HCT116 (cell line): Measurements from ENCODE around the gene TTC5. TPM values are rescaled to one million over a fixed set of nuclear protein-coding genes. Genes with fewer than 3 reads are reported as not detected.

Source experiments
- ATAC-seq: fragments of 200-7000 bp; cut with Tn5 transposase; 2 replicates; pipeline ENCODE4 v1.9.1; 2020; ENCODE audit warnings: mild to moderate bottlenecking, moderate library complexity
- Bru-seq: library from RNA; stranded (reverse); fragments of 400-500 nt; gene quantifications from one replicate; lab custom pipeline; 2021; lab: Mats Ljungman, UMichigan
- BruChase-seq, 2 experiments: library from RNA; stranded (reverse); fragments of 400-500 nt; gene quantifications; one replicate each; lab custom pipeline; 2021; lab: Mats Ljungman, UMichigan
- BruUV-seq: library from RNA; stranded (reverse); fragments of 400-500 nt; replicated peaks from 2 replicates; lab custom pipeline; 2021; lab: Mats Ljungman, UMichigan
- CTCF ChIA-PET: fragments of 300-600 bp; sonication (Branson Sonifier 250); formaldehyde crosslinking; loops from one replicate; lab custom pipeline; 2021; ENCODE audit warnings: antibody characterized with exemption; lab: Charles Lee
- POLR2A ChIA-PET: fragments of 300-600, 350-600 bp; sonication (Branson Sonifier 250); formaldehyde crosslinking; loops from one replicate; lab custom pipeline; 2021; ENCODE audit warnings: antibody characterized with exemption; lab: Charles Lee
- RAD21 ChIA-PET, 2 experiments: fragments of 300-600 bp; sonication (Branson Sonifier 250); formaldehyde crosslinking; loops; one replicate each; lab custom pipeline; 2023; ENCODE audit warnings: low total read pairs in 2 of 2; ENCODE audit not compliant: uncharacterized antibody in 2 of 2, unreplicated experiment in 2 of 2, low non-redundant PET in 1 of 2; lab: Charles Lee
- DNase-seq: peaks from one replicate; pipeline ENCODE4 v3.0.0-alpha.2; 2010; ENCODE audit warnings: low read depth, low spot score
- H2AFZ ChIP-seq: fragments of 200-600 bp; shearing (Covaris generic), sonication (generic); 2 replicates; pipeline ENCODE4 v1.6.1; 2017; ENCODE audit warnings: low read depth, mixed run types, mixed read lengths, antibody characterized with exemption, low read length; ENCODE audit not compliant: poor library complexity, severe bottlenecking
- H3K27ac ChIP-seq: 2 replicates; pipeline ENCODE4 v1.5.1; 2012; ENCODE audit warnings: low read depth, low read length
- H3K27me3 ChIP-seq: fragments of 200-600 bp; sonication (generic); 2 replicates; pipeline ENCODE4 v1.6.1; 2016; ENCODE audit warnings: mixed run types, low read length, mixed read lengths; ENCODE audit not compliant: insufficient read depth
- H3K36me3 ChIP-seq, 2 experiments: fragments of 200-500 bp in 1 of 2; fragments of 200-600 bp in 1 of 2; sonication (Bioruptor generic) in 1 of 2; sonication (generic) in 1 of 2; 2 replicates each; pipeline versions ENCODE4 v1.5.1 to v1.6.1; 2014 to 2016; ENCODE audit warnings: low read length in 2 of 2, inconsistent platforms in 1 of 2, mixed read lengths in 1 of 2, mixed run types in 1 of 2; ENCODE audit not compliant: insufficient read depth in 2 of 2, control insufficient read depth in 1 of 2
- H3K4me1 ChIP-seq, 2 experiments: fragments of 200-600 bp in 1 of 2; sonication (generic) in 1 of 2; 2 replicates each; pipeline versions ENCODE4 v1.5.1 to v1.6.1; 2012 to 2017; ENCODE audit warnings: low read length in 2 of 2, inconsistent platforms in 1 of 2, mild to moderate bottlenecking in 1 of 2, mixed read lengths in 1 of 2, mixed run types in 1 of 2, moderate library complexity in 1 of 2; ENCODE audit not compliant: insufficient read depth in 2 of 2, control insufficient read depth in 1 of 2
- H3K4me2 ChIP-seq: fragments of 200-600 bp; sonication (generic); 2 replicates; pipeline ENCODE4 v1.6.1; 2017; ENCODE audit warnings: mixed run types, low read length, mixed read lengths
- H3K4me3 ChIP-seq, 2 experiments: fragments of 200-600 bp in 1 of 2; sonication (generic) in 1 of 2; replicated peaks in 1 of 2; 2 replicates each; pipeline ENCODE4 v1.5.1; 2011 to 2016; ENCODE audit warnings: low read length in 2 of 2, control low read depth in 1 of 2, low read depth in 1 of 2, mild to moderate bottlenecking in 1 of 2, mixed read lengths in 1 of 2, mixed run types in 1 of 2
- H3K79me2 ChIP-seq: fragments of 200-600 bp; sonication (generic); 2 replicates; pipeline ENCODE4 v1.6.1; 2017; ENCODE audit warnings: mild to moderate bottlenecking, mixed run types, low read length, moderate library complexity, mixed read lengths; ENCODE audit not compliant: insufficient read depth
- H3K9ac ChIP-seq: fragments of 200-600 bp; sonication (generic); 2 replicates; pipeline ENCODE4 v1.6.1; 2016; ENCODE audit warnings: low read length, mixed read lengths
- H3K9me2 ChIP-seq: fragments of 200-600 bp; sonication (generic), shearing (Covaris generic); 2 replicates; pipeline ENCODE4 v1.6.1; 2017; ENCODE audit warnings: mixed run types, mild to moderate bottlenecking, moderate library complexity; ENCODE audit not compliant: insufficient read depth
- H3K9me3 ChIP-seq, 2 experiments: fragments of 200-500 bp in 1 of 2; fragments of 200-600 bp in 1 of 2; sonication (Bioruptor generic) in 1 of 2; sonication (generic) in 1 of 2; 2 replicates each; pipeline ENCODE4 v1.6.1; 2014 to 2017; ENCODE audit warnings: low read length in 2 of 2, mixed read lengths in 2 of 2, inconsistent platforms in 1 of 2, low read depth in 1 of 2, mild to moderate bottlenecking in 1 of 2, mixed run types in 1 of 2, moderate library complexity in 1 of 2; ENCODE audit not compliant: control insufficient read depth in 1 of 2, insufficient read depth in 1 of 2
- H4K20me1 ChIP-seq: fragments of 200-600 bp; sonication (generic), shearing (Covaris generic); 2 replicates; pipeline ENCODE4 v1.6.1; 2017; ENCODE audit warnings: mixed run types, mild to moderate bottlenecking, moderate library complexity; ENCODE audit not compliant: insufficient read depth
- CBX3 ChIP-seq: IDR thresholded peaks from 2 replicates; pipeline ENCODE4 v1.6.1; 2012; ENCODE audit warnings: low read depth
- ELF1 ChIP-seq: IDR thresholded peaks from 2 replicates; pipeline ENCODE4 v1.6.1; 2012; ENCODE audit warnings: low read depth, borderline replicate concordance
- EZH2phosphoT487 ChIP-seq: fragments of 200-600 bp; IDR thresholded peaks from 2 replicates; pipeline ENCODE4 v1.6.1; 2018; ENCODE audit warnings: antibody characterized with exemption, borderline replicate concordance
- FOSL1 ChIP-seq: IDR thresholded peaks from 2 replicates; pipeline ENCODE4 v1.6.1; 2012; ENCODE audit warnings: low read depth
- JUND ChIP-seq: IDR thresholded peaks from 2 replicates; pipeline ENCODE4 v1.6.1; 2012
- POLR2A ChIP-seq: IDR thresholded peaks from 2 replicates; pipeline ENCODE4 v1.7.0; 2011; ENCODE audit warnings: borderline replicate concordance; ENCODE audit not compliant: insufficient read depth, insufficient read length; ENCODE audit errors: extremely low read depth
- POLR2AphosphoS5 ChIP-seq: IDR thresholded peaks from 2 replicates; pipeline ENCODE4 v1.6.1; 2011; ENCODE audit warnings: mild to moderate bottlenecking, low read depth, low read length, moderate library complexity
- RAD21 ChIP-seq: IDR thresholded peaks from 2 replicates; pipeline ENCODE4 v1.6.1; 2012; ENCODE audit warnings: low read depth, mild to moderate bottlenecking
- SIN3A ChIP-seq: IDR thresholded peaks from 2 replicates; pipeline ENCODE4 v1.6.1; 2012; ENCODE audit warnings: low read depth
- SRF ChIP-seq: IDR thresholded peaks from 2 replicates; pipeline ENCODE4 v1.6.1; 2012; ENCODE audit warnings: low read depth
- TCF7L2 ChIP-seq: IDR thresholded peaks from 2 replicates; pipeline ENCODE4 v1.7.0; 2011; ENCODE audit warnings: borderline replicate concordance, inconsistent platforms; ENCODE audit not compliant: insufficient read depth, insufficient read length; ENCODE audit errors: extremely low read depth
- YY1 ChIP-seq: IDR thresholded peaks from 2 replicates; pipeline ENCODE4 v1.6.1; 2011; ENCODE audit warnings: low read length, low read depth, moderate library complexity, mild to moderate bottlenecking; ENCODE audit not compliant: insufficient replicate concordance; ENCODE audit errors: extremely low read depth
- intact Hi-C: fragments of 100-400 bp; cut with micrococcal nuclease; formaldehyde crosslinking; loops from 2 replicates; pipeline ENCODE4 v1.10.0; 2022
- long read RNA-seq: library from polyadenylated mRNA; unstranded; transcript quantifications from one replicate; pipeline ENCODE4 v2.0.0, GENCODE V29; 2021; ENCODE audit not compliant: unreplicated experiment
- polyA plus RNA-seq: library from polyadenylated mRNA; unstranded; fragments of >200 nt; gene quantifications from 2 replicates; pipeline ENCODE4 v1.2.1, GENCODE V29; 2012; ENCODE audit warnings: missing spikeins
- total RNA-seq: library from RNA; stranded (reverse); gene quantifications from one replicate; pipeline ENCODE4 v1.2.1, GENCODE V29; 2021; ENCODE audit not compliant: unreplicated experiment
- TF ChIP-seq, protein P1 (sequence below): IDR thresholded peaks from 2 replicates; pipeline ENCODE4 v1.6.1; 2012
- TF ChIP-seq, protein P2 (sequence below): IDR thresholded peaks from 2 replicates; pipeline ENCODE4 v1.6.1; 2011; ENCODE audit warnings: mild to moderate bottlenecking, low read length, moderate library complexity; ENCODE audit not compliant: insufficient replicate concordance; ENCODE audit errors: extremely low read depth
- TF ChIP-seq, protein P3 (sequence below), 3 experiments: fragments of 200-600 bp in 1 of 3; sonication (generic) in 1 of 3; IDR thresholded peaks in 2 of 3; conservative IDR thresholded peaks in 1 of 3; 2 replicates each; pipeline ENCODE4 v1.5.1; 2012 to 2017; ENCODE audit warnings: low read depth in 2 of 3, low read length in 2 of 3, antibody characterized with exemption in 1 of 3, borderline replicate concordance in 1 of 3, control low read depth in 1 of 3, mild to moderate bottlenecking in 1 of 3, mixed read lengths in 1 of 3, mixed run types in 1 of 3, moderate library complexity in 1 of 3; ENCODE audit not compliant: insufficient read depth in 1 of 3
- TF ChIP-seq, protein P4 (sequence below): IDR thresholded peaks from 2 replicates; pipeline ENCODE4 v1.6.1; 2012

Gene TTC5, protein sequence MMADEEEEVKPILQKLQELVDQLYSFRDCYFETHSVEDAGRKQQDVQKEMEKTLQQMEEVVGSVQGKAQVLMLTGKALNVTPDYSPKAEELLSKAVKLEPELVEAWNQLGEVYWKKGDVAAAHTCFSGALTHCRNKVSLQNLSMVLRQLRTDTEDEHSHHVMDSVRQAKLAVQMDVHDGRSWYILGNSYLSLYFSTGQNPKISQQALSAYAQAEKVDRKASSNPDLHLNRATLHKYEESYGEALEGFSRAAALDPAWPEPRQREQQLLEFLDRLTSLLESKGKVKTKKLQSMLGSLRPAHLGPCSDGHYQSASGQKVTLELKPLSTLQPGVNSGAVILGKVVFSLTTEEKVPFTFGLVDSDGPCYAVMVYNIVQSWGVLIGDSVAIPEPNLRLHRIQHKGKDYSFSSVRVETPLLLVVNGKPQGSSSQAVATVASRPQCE
- 23.3 TPM for total RNA-seq
- polyA plus RNA-seq = 13.4 and 15.4 TPM in 2 replicates
- percentile 66 among the genes with signal in this experiment for Bru-seq, nascent RNA
- BruChase-seq, experiment 1, labeled RNA remaining after a 6-hour chase = percentile 81 among the genes with signal in this experiment
- percentile 75 among the genes with signal in this experiment for BruChase-seq, experiment 2, labeled RNA remaining after a 2-hour chase
- long read RNA-seq, full-length matches to known transcripts = 43 of 48 reads
- long read RNA-seq, partial matches to known transcripts = 1 of 48 reads
- long read RNA-seq, other reads (novel, unspliced or antisense) = 4 of 48 reads

DNA sequence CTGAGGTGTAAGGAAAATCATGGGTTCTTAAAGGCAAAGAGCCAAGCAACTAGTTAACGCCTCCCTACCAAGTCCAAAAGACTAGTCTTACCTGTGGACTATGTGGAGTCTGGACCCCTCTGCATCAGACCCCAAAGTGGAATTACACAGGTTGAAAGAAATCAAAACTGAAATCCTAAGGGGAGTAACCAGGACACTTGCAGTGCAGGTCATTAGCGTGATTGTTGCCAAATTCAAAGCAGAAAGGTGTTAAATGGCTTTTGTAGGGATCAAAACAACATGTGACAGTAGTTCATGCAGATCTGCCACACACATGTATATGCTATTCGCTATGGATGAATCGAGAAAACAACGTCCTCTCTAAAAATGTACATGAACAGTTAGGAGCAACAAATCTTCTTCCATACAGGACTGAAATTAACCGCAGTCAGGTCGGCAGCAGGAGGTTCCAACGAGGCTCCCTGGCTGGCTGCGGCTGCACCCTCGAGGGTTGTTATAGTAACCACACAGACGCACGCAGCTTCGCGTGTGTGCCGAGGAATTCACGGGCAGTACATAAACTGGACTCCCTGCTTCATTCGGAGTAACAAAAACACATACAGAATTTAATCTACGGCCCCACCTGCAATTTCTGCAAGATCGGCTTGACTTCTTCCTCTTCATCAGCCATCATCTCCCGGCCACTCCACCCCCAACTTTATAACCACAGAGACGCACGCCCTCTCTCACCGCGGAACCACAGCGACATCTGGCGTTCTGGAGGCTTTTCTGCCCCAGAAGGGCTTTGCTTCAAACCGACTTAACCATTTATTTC is at the start of gene TTC5:
TTC5 (minus strand) TSS at position 687 of the 814 bp plus-strand sequence; CDS start at position 673, 14 bp downstream.
- peak; percentile 93 for ATAC-seq
- H3K36me3 ChIP-seq = peaks cover 2 to 4% of the 10 kb centered on the region in 2 experiments; a peak in 3 of 4 replicates
- DNase-seq = peak; percentile 87
- H4K20me1 ChIP-seq = no peaks in the 10 kb centered on the region
- CTCF ChIA-PET = interaction anchor here (1.0 kb wide), 2 partner anchors 12 to 13 kb away, joined by 3 to 4 read pairs; no protein-coding TSS in a partner anchor
- peak within 1 kb of the TSS; percentile 89 for H3K4me2 ChIP-seq
- H3K27ac ChIP-seq = no peak within 1 kb of the TSS; the same call in 1 of the 2 replicates
- peak within 1 kb of the TSS; percentile 62 for H2AFZ ChIP-seq
- intact Hi-C loops = no loop called here
- RAD21 ChIA-PET = no interaction called here
- peak within 1 kb of the TSS; percentile 63 for H3K9ac ChIP-seq
- no peaks in the 10 kb centered on the region for H3K9me2 ChIP-seq
- BruUV-seq = TSS peak; percentile 77
- no peaks in the 10 kb centered on the region for H3K9me3 ChIP-seq
- H3K4me3 ChIP-seq = peak within 1 kb of the TSS; percentile 76 to 82
- H3K4me1 ChIP-seq = peaks cover 0 to 10% of the 10 kb centered on the region in 2 experiments; a peak in 3 of 4 replicates
- POLR2A ChIA-PET = interaction anchor here (1.1 kb wide), 1 partner anchor 38 kb away, joined by 4 read pairs; the partner anchor contains the start of gene PARP2
- H3K79me2 ChIP-seq = peaks cover 23% of the 10 kb centered on the region
- H3K27me3 ChIP-seq = no peaks in the 10 kb centered on the region
- no peak for TF ChIP-seq JUND
- TF ChIP-seq TCF7L2 = no peak
- peak; percentile 65 for TF ChIP-seq POLR2AphosphoS5
- 0 out of 2 replicates have a peak, but pooled peaks have one; percentile 35 for TF ChIP-seq SIN3A
- TF ChIP-seq YY1 = peak; percentile 79
- TF ChIP-seq POLR2A = peak; percentile 69
- TF ChIP-seq ELF1 = no peak
- TF ChIP-seq, protein P1, sequence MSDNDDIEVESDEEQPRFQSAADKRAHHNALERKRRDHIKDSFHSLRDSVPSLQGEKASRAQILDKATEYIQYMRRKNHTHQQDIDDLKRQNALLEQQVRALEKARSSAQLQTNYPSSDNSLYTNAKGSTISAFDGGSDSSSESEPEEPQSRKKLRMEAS = 0 out of 2 replicates have a peak, but pooled peaks have one; percentile 11
- peak; percentile 70; the same call in 1 of the 2 replicates for TF ChIP-seq CBX3
- TF ChIP-seq FOSL1 = no peak
- no peak for TF ChIP-seq RAD21
- no peak for TF ChIP-seq SRF
- TF ChIP-seq, protein P2, sequence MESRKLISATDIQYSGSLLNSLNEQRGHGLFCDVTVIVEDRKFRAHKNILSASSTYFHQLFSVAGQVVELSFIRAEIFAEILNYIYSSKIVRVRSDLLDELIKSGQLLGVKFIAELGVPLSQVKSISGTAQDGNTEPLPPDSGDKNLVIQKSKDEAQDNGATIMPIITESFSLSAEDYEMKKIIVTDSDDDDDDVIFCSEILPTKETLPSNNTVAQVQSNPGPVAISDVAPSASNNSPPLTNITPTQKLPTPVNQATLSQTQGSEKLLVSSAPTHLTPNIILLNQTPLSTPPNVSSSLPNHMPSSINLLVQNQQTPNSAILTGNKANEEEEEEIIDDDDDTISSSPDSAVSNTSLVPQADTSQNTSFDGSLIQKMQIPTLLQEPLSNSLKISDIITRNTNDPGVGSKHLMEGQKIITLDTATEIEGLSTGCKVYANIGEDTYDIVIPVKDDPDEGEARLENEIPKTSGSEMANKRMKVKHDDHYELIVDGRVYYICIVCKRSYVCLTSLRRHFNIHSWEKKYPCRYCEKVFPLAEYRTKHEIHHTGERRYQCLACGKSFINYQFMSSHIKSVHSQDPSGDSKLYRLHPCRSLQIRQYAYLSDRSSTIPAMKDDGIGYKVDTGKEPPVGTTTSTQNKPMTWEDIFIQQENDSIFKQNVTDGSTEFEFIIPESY = no peak
- no peak for TF ChIP-seq EZH2phosphoT487
- TF ChIP-seq, protein P3, sequence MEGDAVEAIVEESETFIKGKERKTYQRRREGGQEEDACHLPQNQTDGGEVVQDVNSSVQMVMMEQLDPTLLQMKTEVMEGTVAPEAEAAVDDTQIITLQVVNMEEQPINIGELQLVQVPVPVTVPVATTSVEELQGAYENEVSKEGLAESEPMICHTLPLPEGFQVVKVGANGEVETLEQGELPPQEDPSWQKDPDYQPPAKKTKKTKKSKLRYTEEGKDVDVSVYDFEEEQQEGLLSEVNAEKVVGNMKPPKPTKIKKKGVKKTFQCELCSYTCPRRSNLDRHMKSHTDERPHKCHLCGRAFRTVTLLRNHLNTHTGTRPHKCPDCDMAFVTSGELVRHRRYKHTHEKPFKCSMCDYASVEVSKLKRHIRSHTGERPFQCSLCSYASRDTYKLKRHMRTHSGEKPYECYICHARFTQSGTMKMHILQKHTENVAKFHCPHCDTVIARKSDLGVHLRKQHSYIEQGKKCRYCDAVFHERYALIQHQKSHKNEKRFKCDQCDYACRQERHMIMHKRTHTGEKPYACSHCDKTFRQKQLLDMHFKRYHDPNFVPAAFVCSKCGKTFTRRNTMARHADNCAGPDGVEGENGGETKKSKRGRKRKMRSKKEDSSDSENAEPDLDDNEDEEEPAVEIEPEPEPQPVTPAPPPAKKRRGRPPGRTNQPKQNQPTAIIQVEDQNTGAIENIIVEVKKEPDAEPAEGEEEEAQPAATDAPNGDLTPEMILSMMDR (IDR thresholded peaks at IDR 0.05 in 2 of 3, conservative IDR thresholded peaks at IDR 0.05 in 1 of 3; ENCODE audit: borderline replicate concordance in 1 of 3, insufficient read depth in 1 of 3, low read depth in 2 of 3, low read length in 2 of 3) = peak; percentile 39 to 96 (median 94); a peak in 5 of 6 replicates
- TF ChIP-seq, protein P4, sequence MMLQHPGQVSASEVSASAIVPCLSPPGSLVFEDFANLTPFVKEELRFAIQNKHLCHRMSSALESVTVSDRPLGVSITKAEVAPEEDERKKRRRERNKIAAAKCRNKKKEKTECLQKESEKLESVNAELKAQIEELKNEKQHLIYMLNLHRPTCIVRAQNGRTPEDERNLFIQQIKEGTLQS = no peak
